Measurements from ENCODE around the gene PLAAT5. TPM values are rescaled to one million over a fixed set of nuclear protein-coding genes. Genes with fewer than 3 reads are reported as not detected.

The PLAAT5 gene
- polyA plus RNA-seq, 6 donors from 2014 or later = not detected

DNA sequence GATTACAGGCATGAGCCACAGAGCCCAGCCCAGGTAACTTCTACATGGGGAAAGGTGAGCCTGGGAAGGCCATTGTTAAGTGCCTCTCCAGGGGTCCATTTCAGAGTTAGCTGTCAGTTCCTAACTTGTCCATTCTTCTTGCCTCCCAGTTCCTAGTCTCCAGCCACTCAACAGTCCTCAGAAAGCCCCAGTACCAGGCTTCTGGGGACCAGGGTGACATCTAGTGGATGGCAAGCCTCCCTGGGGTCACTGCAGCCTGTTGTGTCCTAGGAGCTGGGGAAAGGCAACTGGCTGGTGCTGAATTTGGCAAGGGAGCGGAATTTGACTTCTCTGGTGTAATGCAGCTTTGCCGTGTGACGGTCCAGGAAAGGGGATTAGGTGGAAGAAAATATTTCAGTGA is 17.0 kb upstream of the PLAAT5 start:
- H3K4me1 Mint-ChIP-seq = peaks cover 4 to 16% (median 16%) of the 10 kb centered on the region in 3 donors
- H3K9me3 Mint-ChIP-seq = peaks cover 0 to 3% (median 0%) of the 10 kb centered on the region in 7 donors
- no peak overlapping the region for H3K4me3 Mint-ChIP-seq
- H3K27me3 Mint-ChIP-seq = peaks cover 5 to 59% (median 25%) of the 10 kb centered on the region in 3 donors
- H3K27ac Mint-ChIP-seq = no peak overlapping the region
- DNase-seq = no peak
- no peak for ATAC-seq (ENCODE audit: low read depth in 2 of 2)
- no peaks in the 10 kb centered on the region for H3K36me3 Mint-ChIP-seq

DNA sequence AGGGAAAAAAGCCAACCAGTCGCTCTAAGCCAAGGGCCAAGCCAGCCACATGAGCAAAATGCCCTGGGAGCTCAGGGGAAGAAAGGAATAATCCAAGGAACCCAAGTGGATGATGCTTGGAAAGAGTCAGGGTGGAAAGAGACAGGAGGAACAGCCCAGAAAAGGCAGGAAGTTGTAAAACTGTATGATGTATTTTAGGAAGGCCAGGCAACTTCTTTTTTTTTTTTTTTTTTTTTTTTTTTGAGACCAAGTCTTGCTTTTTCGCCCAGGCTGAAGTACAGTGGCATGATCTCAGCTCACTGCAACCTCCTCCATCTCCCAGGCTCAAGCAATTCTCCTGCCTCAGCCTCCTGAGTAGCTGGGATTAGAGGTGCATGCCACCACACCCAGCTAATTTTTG is 16.5 kb upstream of the PLAAT5 start:
- H3K9me3 Mint-ChIP-seq = peaks cover 0 to 4% (median 0%) of the 10 kb centered on the region in 7 donors
- no peak overlapping the region for H3K27ac Mint-ChIP-seq
- DNase-seq = no peak
- H3K36me3 Mint-ChIP-seq = no peaks in the 10 kb centered on the region
- no peak overlapping the region for H3K4me3 Mint-ChIP-seq
- H3K4me1 Mint-ChIP-seq = peaks cover 4 to 16% (median 16%) of the 10 kb centered on the region in 3 donors
- ATAC-seq (ENCODE audit: low read depth in 2 of 2) = no peak
- peaks cover 5 to 59% (median 25%) of the 10 kb centered on the region in 3 donors for H3K27me3 Mint-ChIP-seq

DNA sequence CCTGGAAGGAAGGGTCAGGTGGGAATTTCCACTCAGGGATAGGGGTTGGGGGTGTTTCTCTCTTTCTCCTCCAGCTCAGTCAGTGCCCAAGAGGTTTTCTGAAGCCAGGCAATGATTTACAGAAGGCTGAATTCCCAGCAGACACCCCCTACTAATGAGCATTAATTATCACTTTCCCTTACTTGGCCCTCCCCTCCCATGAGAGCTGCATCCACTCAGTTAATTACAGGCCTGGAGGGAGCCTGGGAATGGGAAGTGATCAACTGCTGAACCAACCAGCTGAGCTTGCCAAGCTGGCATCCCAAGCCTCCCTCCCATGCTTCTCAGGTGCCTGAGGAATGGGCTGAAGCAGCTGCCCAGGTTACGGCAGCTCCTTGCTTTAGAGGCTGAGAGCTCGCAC is 15.9 kb upstream of the PLAAT5 start:
- DNase-seq (no peak), ATAC-seq (ENCODE audit: low read depth in 2 of 2) (no peak)
- Mint-ChIP-seq H3K36me3 (no peaks in the 10 kb centered on the region), H3K27ac (no peak overlapping the region), H3K4me3 (no peak overlapping the region), H3K27me3 (peaks cover 10 to 65% (median 25%) of the 10 kb centered on the region in 3 donors), H3K4me1 (peaks cover 4 to 16% (median 16%) of the 10 kb centered on the region in 3 donors), H3K9me3 (peaks cover 0 to 6% (median 0%) of the 10 kb centered on the region in 7 donors)

DNA sequence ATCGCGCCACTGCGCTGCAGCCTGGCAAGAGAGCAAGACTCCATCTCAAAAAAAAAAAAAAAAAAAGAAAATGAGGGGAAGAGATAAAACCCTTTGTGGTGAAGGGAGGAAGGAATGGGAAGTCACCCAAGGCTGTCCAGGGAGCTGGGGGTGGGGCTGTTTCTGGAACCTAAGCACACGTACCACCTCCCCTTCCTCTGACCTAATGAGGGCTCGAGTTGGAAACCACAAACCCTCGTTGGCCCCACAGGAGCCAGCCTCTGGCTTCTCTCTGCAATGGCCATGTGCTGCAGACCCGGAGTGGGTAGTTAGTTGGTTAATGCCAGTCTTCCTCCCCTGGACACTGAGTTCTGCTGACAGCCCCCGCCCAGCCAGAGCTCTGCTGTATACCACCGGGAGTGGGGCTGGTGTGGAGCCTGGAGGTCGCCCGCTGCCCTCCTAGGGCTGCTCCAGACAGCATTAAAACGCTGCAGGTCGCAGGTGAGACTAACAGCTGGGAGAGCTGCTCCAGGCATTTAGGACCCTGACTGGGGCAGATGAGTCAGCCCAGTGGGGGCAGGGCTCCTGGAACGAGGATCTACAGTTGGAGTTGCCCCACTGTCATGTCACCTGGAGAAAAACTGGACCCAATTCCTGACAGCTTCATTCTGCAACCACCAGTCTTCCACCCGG is 15.0 kb upstream of the PLAAT5 start, which contains the start of gene LGALS12:
TSS of gene LGALS12 (plus strand) at position 228 of the 672 bp plus-strand sequence. CDS start at position 603, 375 bp downstream.
- Mint-ChIP-seq H3K9me3 (peaks cover 0 to 7% (median 3%) of the 10 kb centered on the region in 7 donors), H3K27ac (no peak within 1 kb of the TSS), H3K4me3 (no peak within 1 kb of the TSS), H3K4me1 (peaks cover 4 to 16% (median 16%) of the 10 kb centered on the region in 3 donors), H3K36me3 (no peaks in the 10 kb centered on the region), H3K27me3 (peaks cover 10 to 66% (median 25%) of the 10 kb centered on the region in 3 donors)
- ATAC-seq (ENCODE audit: low read depth in 2 of 2) (no peak), DNase-seq (no peak)

DNA sequence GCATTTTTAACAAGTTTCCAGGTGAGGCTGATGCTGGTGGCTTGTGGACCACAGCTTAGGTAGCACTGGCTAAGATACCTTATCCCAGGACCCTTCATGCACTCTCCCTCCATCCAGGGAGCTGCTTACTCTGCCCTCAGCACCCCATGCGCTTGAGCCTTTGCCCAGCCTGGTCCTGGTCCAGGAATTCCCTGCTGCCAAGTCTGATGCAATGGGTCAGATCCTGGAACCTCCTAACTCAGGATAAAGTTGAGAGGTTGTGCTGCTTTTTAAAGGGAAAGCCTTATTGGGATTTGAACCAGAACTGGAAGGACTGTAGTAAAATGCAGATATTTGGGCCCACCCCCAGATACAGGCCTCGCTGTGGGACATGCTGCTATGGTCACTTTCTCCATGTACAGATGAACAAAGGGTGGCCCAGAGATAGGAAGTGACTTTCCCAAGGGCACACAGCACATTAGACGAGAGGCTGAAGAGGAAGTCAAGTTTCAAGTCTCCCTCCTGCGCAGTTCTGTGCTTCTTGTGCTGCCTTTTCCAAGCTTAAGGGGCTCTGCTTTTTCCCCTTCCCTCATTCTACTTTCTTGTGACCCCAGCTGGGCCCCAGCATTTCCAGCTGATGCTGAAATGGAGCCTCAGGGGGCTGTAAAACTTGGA is 14.1 kb upstream of the PLAAT5 start:
- H3K4me1 Mint-ChIP-seq = peaks cover 4 to 16% (median 16%) of the 10 kb centered on the region in 3 donors
- no peak overlapping the region for H3K27ac Mint-ChIP-seq
- H3K9me3 Mint-ChIP-seq = peaks cover 5 to 16% (median 13%) of the 10 kb centered on the region in 7 donors
- ATAC-seq (ENCODE audit: low read depth in 2 of 2) (no peak), DNase-seq (no peak)
- H3K4me3 Mint-ChIP-seq = no peak overlapping the region
- H3K36me3 Mint-ChIP-seq = peaks cover 4 to 5% of the 10 kb centered on the region in 2 donors
- peaks cover 10 to 65% (median 25%) of the 10 kb centered on the region in 3 donors for H3K27me3 Mint-ChIP-seq

DNA sequence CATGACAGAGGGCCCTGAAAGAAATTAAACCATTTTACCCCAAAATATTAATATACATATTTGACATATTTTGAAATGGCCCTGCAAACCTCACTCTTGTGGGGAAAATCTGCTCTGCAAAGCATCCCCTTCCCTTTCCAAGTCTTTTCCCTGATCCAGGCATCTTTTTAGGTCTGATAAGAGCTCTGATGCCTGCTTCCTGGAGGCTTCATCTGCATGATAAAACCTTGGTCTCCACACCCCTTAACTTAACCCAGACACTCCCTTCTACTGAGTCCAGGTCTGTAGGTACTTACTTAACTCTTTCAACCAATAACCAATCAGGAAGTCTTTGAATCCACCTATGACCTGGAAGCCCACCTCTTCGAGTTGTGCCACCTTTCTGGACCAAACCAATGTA is 13.1 kb upstream of the PLAAT5 start:
- peaks cover 10 to 25% (median 21%) of the 10 kb centered on the region in 7 donors for H3K9me3 Mint-ChIP-seq
- DNase-seq (no peak), ATAC-seq (ENCODE audit: low read depth in 2 of 2) (no peak)
- H3K27ac Mint-ChIP-seq = no peak overlapping the region
- peaks cover 4 to 16% (median 16%) of the 10 kb centered on the region in 3 donors for H3K4me1 Mint-ChIP-seq
- H3K4me3 Mint-ChIP-seq = no peak overlapping the region
- H3K36me3 Mint-ChIP-seq = peaks cover 10 to 13% of the 10 kb centered on the region in 2 donors
- H3K27me3 Mint-ChIP-seq = peaks cover 5 to 60% (median 25%) of the 10 kb centered on the region in 3 donors

DNA sequence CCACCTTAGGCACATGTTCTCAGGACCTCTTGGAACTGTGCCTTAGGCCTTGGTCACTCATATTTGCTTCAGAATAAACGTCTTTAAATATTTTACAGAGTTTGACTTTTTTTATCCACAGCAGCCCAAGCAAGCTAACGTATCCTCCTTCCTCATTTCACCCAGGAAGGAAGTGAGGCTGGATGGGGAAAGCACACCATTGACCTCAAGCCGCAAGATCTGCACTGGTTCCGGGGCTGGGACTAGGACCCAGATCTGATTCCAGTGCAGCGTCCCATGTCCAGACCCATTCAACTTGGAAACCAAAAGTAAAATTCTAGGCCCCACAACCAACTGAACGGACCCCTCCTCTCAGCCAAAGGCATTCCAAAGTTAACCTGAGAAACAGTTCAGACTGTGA is 12.5 kb upstream of the PLAAT5 start:
- H3K4me3 Mint-ChIP-seq = no peak overlapping the region
- H3K9me3 Mint-ChIP-seq = peaks cover 11 to 26% (median 23%) of the 10 kb centered on the region in 7 donors
- H3K27ac Mint-ChIP-seq = peak overlapping the region in 1 of 6 donors; percentile 46
- peaks cover 4 to 16% (median 16%) of the 10 kb centered on the region in 3 donors for H3K4me1 Mint-ChIP-seq
- H3K27me3 Mint-ChIP-seq = peaks cover 10 to 59% (median 30%) of the 10 kb centered on the region in 3 donors
- no peak for ATAC-seq (ENCODE audit: low read depth in 2 of 2)
- H3K36me3 Mint-ChIP-seq = peaks cover 13 to 14% of the 10 kb centered on the region in 2 donors
- DNase-seq = no peak

DNA sequence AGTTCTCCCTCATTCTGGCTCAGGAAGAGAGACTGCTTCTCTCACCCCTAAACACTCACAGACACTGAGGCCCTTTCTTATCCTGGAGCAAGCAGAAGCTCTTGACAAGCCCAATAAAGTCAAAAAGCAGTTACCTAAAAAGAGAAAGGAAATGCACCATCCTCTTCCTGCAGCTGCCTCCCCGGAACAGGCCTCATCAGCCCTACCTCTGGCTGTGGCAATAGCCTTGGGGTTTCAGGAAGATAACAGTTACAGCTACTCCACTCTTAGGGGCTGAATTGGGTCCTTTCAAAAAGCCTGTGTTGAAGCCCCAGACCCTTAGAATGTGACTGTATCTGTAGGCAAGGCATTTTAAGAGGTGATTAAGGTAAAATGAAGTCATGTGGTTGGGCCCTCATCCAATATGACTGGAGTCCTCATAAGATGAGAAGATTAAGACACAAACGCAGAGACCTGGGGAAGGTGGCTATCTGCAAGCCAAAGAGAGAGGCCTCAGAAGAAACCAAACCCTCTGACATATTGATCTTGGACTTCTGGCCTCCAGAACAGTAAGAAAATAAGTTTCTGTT is 11.4 kb upstream of the PLAAT5 start:
- H3K27me3 Mint-ChIP-seq = peaks cover 17 to 62% (median 39%) of the 10 kb centered on the region in 3 donors
- H3K4me3 Mint-ChIP-seq = no peak overlapping the region
- no peak for DNase-seq
- H3K4me1 Mint-ChIP-seq = peaks cover 4 to 16% (median 16%) of the 10 kb centered on the region in 3 donors
- no peak for ATAC-seq (ENCODE audit: low read depth in 2 of 2)
- no peak overlapping the region for H3K27ac Mint-ChIP-seq
- H3K9me3 Mint-ChIP-seq = peaks cover 11 to 29% (median 25%) of the 10 kb centered on the region in 7 donors
- peaks cover 13 to 14% of the 10 kb centered on the region in 2 donors for H3K36me3 Mint-ChIP-seq

DNA sequence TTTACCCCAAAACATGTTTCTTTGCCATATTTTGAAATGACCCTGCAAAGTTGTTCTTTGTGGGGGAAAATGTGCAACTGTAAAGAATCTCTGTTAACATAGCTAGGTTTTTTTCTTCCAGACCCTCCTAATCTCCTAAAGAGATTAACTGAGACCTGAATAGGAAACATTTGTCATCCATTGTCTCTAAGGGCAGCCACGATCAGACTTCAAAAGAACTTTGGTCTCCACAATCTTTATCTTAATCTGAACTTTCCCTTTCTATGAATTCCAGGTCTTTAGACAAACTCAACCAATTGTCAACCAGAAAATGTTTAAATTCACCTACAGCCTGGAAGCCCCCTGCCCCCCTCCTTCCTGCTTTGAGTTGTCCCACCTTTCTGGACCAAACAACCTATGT is 10.3 kb upstream of the PLAAT5 start:
- ATAC-seq (ENCODE audit: low read depth in 2 of 2) (no peak), DNase-seq (no peak)
- Mint-ChIP-seq H3K27ac (no peak overlapping the region), H3K4me3 (no peak overlapping the region), H3K36me3 (peaks cover 13 to 14% of the 10 kb centered on the region in 2 donors), H3K9me3 (peaks cover 11 to 29% (median 25%) of the 10 kb centered on the region in 7 donors), H3K27me3 (peaks cover 27 to 61% (median 39%) of the 10 kb centered on the region in 3 donors), H3K4me1 (peaks cover 0 to 12% (median 8%) of the 10 kb centered on the region in 3 donors)

DNA sequence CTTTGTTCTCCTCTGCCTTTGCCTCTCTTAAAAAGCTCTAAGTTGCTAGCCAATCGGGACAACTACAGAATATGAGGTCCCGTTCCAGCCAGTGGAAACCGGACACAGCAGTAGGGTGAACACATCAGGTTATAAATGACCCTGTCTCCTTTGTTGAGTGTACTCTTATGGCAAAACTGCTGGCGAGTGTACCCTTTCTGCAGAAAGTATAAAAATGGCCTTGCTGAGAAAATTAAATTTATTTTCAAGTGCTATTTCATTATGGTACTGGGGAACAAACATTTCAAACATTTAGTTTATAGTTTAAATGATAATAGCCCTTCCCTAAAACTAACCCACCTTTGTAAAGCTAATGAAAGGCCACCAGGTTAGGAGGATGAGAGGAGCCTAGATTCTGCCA is 8.9 kb upstream of the PLAAT5 start:
- Mint-ChIP-seq H3K36me3 (peaks cover 13 to 14% of the 10 kb centered on the region in 2 donors), H3K4me1 (no peaks in the 10 kb centered on the region), H3K27ac (no peak overlapping the region), H3K9me3 (peaks cover 11 to 29% (median 25%) of the 10 kb centered on the region in 7 donors), H3K4me3 (no peak overlapping the region), H3K27me3 (peaks cover 33 to 58% (median 48%) of the 10 kb centered on the region in 3 donors)
- no peak for DNase-seq
- no peak for ATAC-seq (ENCODE audit: low read depth in 2 of 2)

DNA sequence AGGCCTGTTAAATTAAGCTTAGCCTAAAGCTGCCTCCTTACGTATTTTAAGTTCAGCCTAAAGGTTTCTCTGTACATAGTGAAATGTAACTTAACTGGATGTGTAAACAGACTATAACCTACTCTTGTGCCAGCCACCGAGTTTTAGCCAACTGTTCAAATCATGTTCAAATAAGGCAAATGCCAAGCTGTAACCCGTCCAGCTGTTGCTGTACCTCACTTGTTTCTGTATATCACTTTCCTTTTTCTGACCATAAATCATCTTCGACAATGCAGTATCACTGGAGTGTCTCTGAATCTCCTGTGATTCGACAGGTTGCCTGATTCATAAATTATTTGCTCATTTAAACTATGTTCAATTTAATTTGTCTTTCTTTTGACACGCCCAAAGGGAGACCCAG is 4.0 kb upstream of the PLAAT5 start:
- peak overlapping the region in 2 of 6 donors; percentile 72 to 81 for H3K27ac Mint-ChIP-seq
- H3K27me3 Mint-ChIP-seq = peaks cover 67 to 87% (median 87%) of the 10 kb centered on the region in 3 donors
- H3K9me3 Mint-ChIP-seq = peaks cover 5 to 36% (median 22%) of the 10 kb centered on the region in 7 donors
- ATAC-seq (ENCODE audit: low read depth in 2 of 2) = no peak
- peaks cover 0 to 6% (median 3%) of the 10 kb centered on the region in 3 donors for H3K4me1 Mint-ChIP-seq
- H3K36me3 Mint-ChIP-seq = peaks cover 7 to 9% of the 10 kb centered on the region in 2 donors
- H3K4me3 Mint-ChIP-seq = no peak overlapping the region
- no peak for DNase-seq

DNA sequence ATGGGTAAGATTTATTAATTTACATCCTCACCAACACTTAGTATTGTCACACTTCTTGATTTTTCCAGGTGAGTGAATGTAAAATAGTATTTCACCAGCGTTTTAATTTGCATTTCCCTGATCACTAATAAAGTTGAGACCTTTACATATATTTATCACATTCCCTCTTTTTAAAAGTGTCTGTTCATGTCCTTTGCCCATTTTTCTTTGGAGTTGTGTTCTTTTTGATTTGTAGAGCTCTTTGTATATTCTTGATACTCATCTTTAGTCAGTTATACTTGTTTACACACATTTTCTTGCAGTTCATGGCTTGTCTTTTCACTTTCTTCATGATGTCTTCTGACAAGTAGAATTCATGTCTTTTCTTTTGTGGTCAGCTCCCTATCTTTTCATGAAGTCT is 2.2 kb upstream of the PLAAT5 start:
- Mint-ChIP-seq H3K36me3 (no peaks in the 10 kb centered on the region), H3K4me3 (no peak overlapping the region), H3K4me1 (peaks cover 0 to 6% (median 3%) of the 10 kb centered on the region in 3 donors), H3K9me3 (peaks cover 0 to 27% (median 10%) of the 10 kb centered on the region in 7 donors), H3K27ac (no peak overlapping the region), H3K27me3 (peaks cover 75 to 87% (median 83%) of the 10 kb centered on the region in 3 donors)
- DNase-seq (no peak), ATAC-seq (ENCODE audit: low read depth in 2 of 2) (no peak)

DNA sequence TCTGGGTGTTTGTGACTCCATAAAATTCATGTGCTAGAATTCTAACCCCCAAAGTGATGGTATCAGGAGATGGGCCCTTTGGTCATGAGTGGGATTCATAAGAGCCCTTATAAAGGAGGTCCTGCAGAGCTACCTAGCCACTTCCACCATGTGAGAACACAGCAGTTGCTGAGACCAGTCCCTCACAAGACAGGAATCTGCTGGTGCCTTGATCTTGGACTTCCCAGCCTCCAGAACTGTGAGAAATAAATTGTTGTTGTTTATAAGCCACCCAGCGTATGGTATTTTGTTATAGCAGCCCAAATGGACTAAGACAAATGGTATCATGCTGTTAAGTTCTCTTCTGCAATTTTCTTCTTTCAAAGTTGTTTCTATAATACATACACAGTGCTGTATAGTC is 1.5 kb upstream of the PLAAT5 start:
- Mint-ChIP-seq H3K9me3 (peaks cover 0 to 25% (median 10%) of the 10 kb centered on the region in 7 donors), H3K36me3 (no peaks in the 10 kb centered on the region), H3K27ac (peak overlapping the region in 1 of 6 donors; percentile 12), H3K4me1 (peaks cover 0 to 6% (median 3%) of the 10 kb centered on the region in 3 donors), H3K27me3 (peaks cover 73 to 80% (median 76%) of the 10 kb centered on the region in 3 donors), H3K4me3 (no peak overlapping the region)
- DNase-seq (no peak), ATAC-seq (ENCODE audit: low read depth in 2 of 2) (no peak)

Data from naive B cell (primary cell).